IMR-90 (cell line): Measurements from ENCODE around the gene ALK. TPM values are rescaled to one million over a fixed set of nuclear protein-coding genes. Genes with fewer than 3 reads are reported as not detected.

Source experiments
- ATAC-seq: fragments of 200-7000 bp; cut with Tn5 transposase; 2 replicates; pipeline ENCODE4 v1.9.1; 2020; ENCODE audit warnings: low read depth, mild to moderate bottlenecking, moderate library complexity
- BruUV-seq: library from RNA; stranded (reverse); fragments of 400-500 nt; replicated peaks from 2 replicates; lab custom pipeline; 2021; lab: Mats Ljungman, UMichigan
- CTCF ChIA-PET: fragments of 300-600 bp; formaldehyde crosslinking; extraction: SDS; loops from one replicate; lab custom pipeline; 2021; ENCODE audit warnings: antibody characterized with exemption; lab: Yijun Ruan, JAX
- POLR2A ChIA-PET: fragments of 300-600 bp; sonication (Branson Sonifier 250); formaldehyde crosslinking; loops from one replicate; lab custom pipeline; 2022; ENCODE audit warnings: antibody characterized with exemption; ENCODE audit not compliant: unreplicated experiment; lab: Charles Lee
- DNase-seq: peaks from one replicate; pipeline ENCODE4 v3.0.0; 2013
- H2AFZ ChIP-seq: replicated peaks from 2 replicates; pipeline ENCODE3; 2013; ENCODE audit warnings: low read length, mild to moderate bottlenecking; ENCODE audit not compliant: poor library complexity
- H2AK5ac ChIP-seq: 2 replicates; pipeline ENCODE4 v1.6.1; 2013; ENCODE audit warnings: low read depth, low read length, inconsistent platforms
- H2AK9ac ChIP-seq: replicated peaks from 2 replicates; pipeline ENCODE3; 2013; ENCODE audit warnings: mild to moderate bottlenecking, low read depth, low read length, moderate library complexity; ENCODE audit not compliant: poor library complexity
- H2BK120ac ChIP-seq: 2 replicates; pipeline ENCODE4 v1.6.1; 2013; ENCODE audit warnings: low read depth, low read length, inconsistent platforms
- H2BK15ac ChIP-seq: 3 replicates; pipeline ENCODE4 v1.6.1; 2013; ENCODE audit warnings: low read depth, low read length, inconsistent platforms
- H2BK20ac ChIP-seq: 2 replicates; pipeline ENCODE4 v1.6.1; 2013; ENCODE audit warnings: low read depth, mild to moderate bottlenecking, inconsistent platforms, low read length, moderate library complexity
- H2BK5ac ChIP-seq: 2 replicates; pipeline ENCODE4 v1.6.1; 2013; ENCODE audit warnings: mild to moderate bottlenecking, low read depth, low read length, inconsistent platforms; ENCODE audit not compliant: poor library complexity, severe bottlenecking
- H3K14ac ChIP-seq: replicated peaks from 2 replicates; pipeline ENCODE4 v1.6.1; 2013; ENCODE audit warnings: low read depth, low read length, inconsistent platforms
- H3K18ac ChIP-seq: 2 replicates; pipeline ENCODE4 v1.6.1; 2013; ENCODE audit warnings: low read depth, low read length, control low read depth
- H3K23ac ChIP-seq: 2 replicates; pipeline ENCODE4 v1.6.1; 2013; ENCODE audit warnings: low read depth, low read length, inconsistent platforms
- H3K27ac ChIP-seq: 2 replicates; pipeline ENCODE4 v1.5.1; 2013; ENCODE audit warnings: mild to moderate bottlenecking, control low read depth, low read length; ENCODE audit not compliant: insufficient read depth
- H3K27me3 ChIP-seq: 2 replicates; pipeline ENCODE4 v1.6.1; 2013; ENCODE audit warnings: low read length; ENCODE audit not compliant: control insufficient read depth, insufficient read depth
- H3K36me3 ChIP-seq: 2 replicates; pipeline ENCODE4 v1.6.1; 2013; ENCODE audit warnings: low read length, mixed read lengths; ENCODE audit not compliant: control insufficient read depth, insufficient read depth
- H3K4ac ChIP-seq: 2 replicates; pipeline ENCODE4 v1.6.1; 2013; ENCODE audit warnings: low read depth, low read length, inconsistent platforms
- H3K4me1 ChIP-seq: 2 replicates; pipeline ENCODE4 v1.6.1; 2013; ENCODE audit warnings: low read length, mixed read lengths; ENCODE audit not compliant: control insufficient read depth, insufficient read depth
- H3K4me2 ChIP-seq: 2 replicates; pipeline ENCODE4 v1.6.1; 2013; ENCODE audit warnings: low read depth, mild to moderate bottlenecking, control low read depth, low read length, moderate library complexity
- H3K4me3 ChIP-seq: 2 replicates; pipeline ENCODE4 v1.5.1; 2013; ENCODE audit warnings: low read depth, mild to moderate bottlenecking, control low read depth, low read length, moderate library complexity; ENCODE audit not compliant: insufficient read depth
- H3K56ac ChIP-seq: 2 replicates; pipeline ENCODE4 v1.6.1; 2013; ENCODE audit warnings: low read length, inconsistent platforms; ENCODE audit not compliant: insufficient read depth; ENCODE audit errors: extremely low read depth
- H3K79me1 ChIP-seq, 2 experiments: 2 replicates each; pipeline ENCODE4 v1.6.1; 2013; ENCODE audit warnings: low read length in 2 of 2, inconsistent platforms in 1 of 2, low read depth in 1 of 2
- H3K9ac ChIP-seq: 2 replicates; pipeline ENCODE4 v1.6.1; 2013; ENCODE audit warnings: low read depth, low read length, control low read depth
- H3K9me1 ChIP-seq: 2 replicates; pipeline ENCODE4 v1.6.1; 2013; ENCODE audit warnings: low read length, inconsistent platforms; ENCODE audit not compliant: insufficient read depth
- H3K9me3 ChIP-seq: 2 replicates; pipeline ENCODE4 v1.6.1; 2013; ENCODE audit warnings: low read length; ENCODE audit not compliant: control insufficient read depth, insufficient read depth
- H4K20me1 ChIP-seq: 2 replicates; pipeline ENCODE4 v1.6.1; 2013; ENCODE audit warnings: low read length, inconsistent platforms; ENCODE audit not compliant: insufficient read depth
- H4K5ac ChIP-seq: 2 replicates; pipeline ENCODE4 v1.6.1; 2013; ENCODE audit warnings: mild to moderate bottlenecking, low read depth, low read length, control low read depth
- H4K8ac ChIP-seq, 2 experiments: 2 replicates each; pipeline ENCODE4 v1.6.1; 2013; ENCODE audit warnings: low read depth in 2 of 2, low read length in 2 of 2, control low read depth in 1 of 2, inconsistent platforms in 1 of 2
- H4K91ac ChIP-seq: 2 replicates; pipeline ENCODE4 v1.6.1; 2013; ENCODE audit warnings: low read depth, low read length, inconsistent platforms; ENCODE audit not compliant: insufficient read depth
- CEBPB ChIP-seq: IDR thresholded peaks from 2 replicates; pipeline ENCODE4 v1.6.1; 2012; ENCODE audit warnings: low read depth, low read length, improper control_type of control experiment
- MAFK ChIP-seq: IDR thresholded peaks from 2 replicates; pipeline ENCODE4 v1.6.1; 2012; ENCODE audit warnings: low read depth, low read length, improper control_type of control experiment
- MXI1 ChIP-seq: IDR thresholded peaks from 2 replicates; pipeline ENCODE4 v1.6.1; 2012; ENCODE audit warnings: low read depth, mild to moderate bottlenecking, low read length, moderate library complexity, borderline replicate concordance
- POLR2A ChIP-seq: IDR thresholded peaks from 2 replicates; pipeline ENCODE4 v1.6.1; 2012; ENCODE audit warnings: mild to moderate bottlenecking, low read depth, low read length
- RAD21 ChIP-seq: IDR thresholded peaks from 2 replicates; pipeline ENCODE4 v1.6.1; 2012; ENCODE audit warnings: low read length, improper control_type of control experiment
- RCOR1 ChIP-seq: IDR thresholded peaks from 2 replicates; pipeline ENCODE4 v1.6.1; 2012; ENCODE audit warnings: mild to moderate bottlenecking, low read length, improper control_type of control experiment; ENCODE audit not compliant: insufficient replicate concordance
- RFX5 ChIP-seq: IDR thresholded peaks from 2 replicates; pipeline ENCODE4 v1.8.0; 2012; ENCODE audit warnings: low read depth, mild to moderate bottlenecking, low read length, moderate library complexity
- SMC3 ChIP-seq: fragments of 150-350 bp; IDR thresholded peaks from 2 replicates; pipeline ENCODE4 v1.6.1; 2016; ENCODE audit warnings: low read depth, mild to moderate bottlenecking, antibody characterized with exemption, low read length, moderate library complexity
- WGBS, 2 experiments: methylation state at CpG; one replicate each; pipeline versions ENCODE4 v1.1.5 to v1.1.7; 2013; ENCODE audit warnings: missing lambda C conversion rate in 2 of 2; ENCODE audit not compliant: insufficient read length in 1 of 2; ENCODE audit errors: extremely low coverage in 2 of 2; 5-methylcytosine and 5-hydroxymethylcytosine counted together
- dilution Hi-C: fragments of 300-500 bp; cut with HindIII; formaldehyde crosslinking; loops from one replicate; pipeline ENCODE4 v1.14.3; 2018; ENCODE audit warnings: low sequenced_read_pairs; ENCODE audit not compliant: unreplicated experiment
- in situ Hi-C: fragments of 300-500 bp; cut with MboI; formaldehyde crosslinking; loops from 3 replicates; pipeline ENCODE4 v1.14.3; 2019; ENCODE audit warnings: low sequenced_read_pairs, inconsistent platforms, mixed read lengths
- intact Hi-C: fragments of 100-400 bp; cut with micrococcal nuclease; formaldehyde crosslinking; loops from 2 replicates; pipeline ENCODE4 v1.10.0; 2022
- polyA plus RNA-seq, 3 experiments: library from polyadenylated mRNA; depleted of rRNA; stranded (reverse); fragments of >200 nt; gene quantifications; 2 replicates each; pipeline ENCODE4 v1.2.3, GENCODE V29; 2012; ENCODE audit warnings: low replicate concordance in 1 of 3
- total RNA-seq: library from RNA; depleted of rRNA; stranded (reverse); fragments of >200 nt; gene quantifications from 2 replicates; pipeline ENCODE4 v1.2.3, GENCODE V29; 2012
- TF ChIP-seq, protein P1 (sequence below): fragments of 150-350 bp; IDR thresholded peaks from 2 replicates; pipeline ENCODE4 v1.6.1; 2016; ENCODE audit warnings: low read depth, mild to moderate bottlenecking, low read length, moderate library complexity, borderline replicate concordance
- TF ChIP-seq, protein P2 (sequence below): fragments of 150-350 bp; IDR thresholded peaks from 2 replicates; pipeline ENCODE4 v1.6.1; 2017; ENCODE audit warnings: mild to moderate bottlenecking, antibody characterized with exemption, low read length, low read depth

Gene ALK
- total and polyA plus RNA-seq, 2 of the 4 experiments (the other 2 are of a cell fraction): not detected

DNA sequence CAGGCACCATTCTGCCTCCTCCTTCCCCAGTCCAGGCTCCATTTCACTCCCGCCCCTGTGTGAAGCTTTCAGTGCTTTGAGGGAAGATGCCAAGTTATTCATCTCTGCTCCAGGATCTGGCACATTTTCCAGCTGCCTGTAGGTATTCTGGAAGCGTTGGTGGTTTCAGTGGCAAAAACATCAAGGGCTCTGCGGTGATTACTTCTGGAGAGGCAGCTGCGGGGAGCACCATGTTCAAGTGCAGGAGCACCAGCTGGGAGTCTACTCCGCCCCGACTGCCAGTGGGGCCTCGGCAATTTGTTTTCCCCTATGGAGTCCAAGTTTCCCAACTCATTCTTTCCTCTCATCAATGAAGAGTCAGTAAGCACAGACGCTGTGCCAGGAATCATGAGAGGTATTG, 594.5 kb downstream of the ALK start:
- Histone ChIP-seq H2BK120ac (no peak overlapping the region), H3K4ac (no peak overlapping the region), H3K18ac (no peak overlapping the region), H3K14ac (no peak overlapping the region), H2BK20ac (no peak overlapping the region), H3K4me3 (no peak overlapping the region), H4K5ac (no peak overlapping the region), H3K9me3 (no peaks in the 10 kb centered on the region), H4K20me1 (no peaks in the 10 kb centered on the region), H2AK9ac (no peak overlapping the region), H2AK5ac (no peak overlapping the region), H3K4me1 (no peaks in the 10 kb centered on the region), H3K27me3 (peaks cover 7% of the 10 kb centered on the region), H2BK5ac (no peak overlapping the region), H3K23ac (no peak overlapping the region), H2BK15ac (no peak overlapping the region), H3K79me1 (no peaks in the 10 kb centered on the region), H3K27ac (no peak overlapping the region), H3K9me1 (no peaks in the 10 kb centered on the region), H3K9ac (no peak overlapping the region), H3K36me3 (no peaks in the 10 kb centered on the region), H4K91ac (no peak overlapping the region), H4K8ac (no peak overlapping the region), H3K4me2 (no peak overlapping the region), H2AFZ (no peak overlapping the region), H3K56ac (no peak overlapping the region)
- dilution Hi-C loops: no loop called here
- intact Hi-C loops: no loop called here
- in situ Hi-C loops: no loop called here
- ChIA-PET CTCF (no interaction called here), POLR2A (no interaction called here)
- 70% methylated on average over 2 of the region's 8 CpGs; no CpG with 5 or more reads in 1 of the 2 experiments for WGBS, 2 experiments
- TF ChIP-seq RFX5: no peak
- TF ChIP-seq, protein P1, sequence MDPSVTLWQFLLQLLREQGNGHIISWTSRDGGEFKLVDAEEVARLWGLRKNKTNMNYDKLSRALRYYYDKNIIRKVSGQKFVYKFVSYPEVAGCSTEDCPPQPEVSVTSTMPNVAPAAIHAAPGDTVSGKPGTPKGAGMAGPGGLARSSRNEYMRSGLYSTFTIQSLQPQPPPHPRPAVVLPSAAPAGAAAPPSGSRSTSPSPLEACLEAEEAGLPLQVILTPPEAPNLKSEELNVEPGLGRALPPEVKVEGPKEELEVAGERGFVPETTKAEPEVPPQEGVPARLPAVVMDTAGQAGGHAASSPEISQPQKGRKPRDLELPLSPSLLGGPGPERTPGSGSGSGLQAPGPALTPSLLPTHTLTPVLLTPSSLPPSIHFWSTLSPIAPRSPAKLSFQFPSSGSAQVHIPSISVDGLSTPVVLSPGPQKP: no peak
- no peak for TF ChIP-seq MXI1
- no peak for TF ChIP-seq CEBPB
- TF ChIP-seq RAD21: no peak
- no peak for TF ChIP-seq RCOR1
- TF ChIP-seq, protein P2, sequence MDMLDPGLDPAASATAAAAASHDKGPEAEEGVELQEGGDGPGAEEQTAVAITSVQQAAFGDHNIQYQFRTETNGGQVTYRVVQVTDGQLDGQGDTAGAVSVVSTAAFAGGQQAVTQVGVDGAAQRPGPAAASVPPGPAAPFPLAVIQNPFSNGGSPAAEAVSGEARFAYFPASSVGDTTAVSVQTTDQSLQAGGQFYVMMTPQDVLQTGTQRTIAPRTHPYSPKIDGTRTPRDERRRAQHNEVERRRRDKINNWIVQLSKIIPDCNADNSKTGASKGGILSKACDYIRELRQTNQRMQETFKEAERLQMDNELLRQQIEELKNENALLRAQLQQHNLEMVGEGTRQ: no peak
- TF ChIP-seq POLR2A: no peak
- no peak for TF ChIP-seq SMC3
- TF ChIP-seq MAFK: no peak
- ATAC-seq (no peak), DNase-seq (no peak)
- BruUV-seq: no TSS peak
